H1 (cell line): Measurements from ENCODE around the gene EDEM1. TPM values are rescaled to one million over a fixed set of nuclear protein-coding genes. Genes with fewer than 3 reads are reported as not detected.

Source experiments
- CTCF ChIA-PET: fragments of 300-600 bp; sonication (Branson Sonifier 250); formaldehyde crosslinking; loops from one replicate; lab custom pipeline; 2021; ENCODE audit not compliant: partially characterized antibody; lab: Charles Lee
- POLR2A ChIA-PET: fragments of 300-600 bp; sonication (Branson Sonifier 250); formaldehyde crosslinking; loops from one replicate; lab custom pipeline; 2021; ENCODE audit warnings: inconsistent platforms; ENCODE audit not compliant: partially characterized antibody; lab: Charles Lee
- DNase-seq, 2 experiments: peaks; one replicate each; pipeline versions ENCODE4 v3.0.0 to v3.0.0-alpha.2; 2010 to 2022; ENCODE audit warnings: low spot score in 2 of 2, low read depth in 1 of 2, mixed read lengths in 1 of 2
- FAIRE-seq: peaks from 2 replicates; lab custom pipeline; 2011; peaks lifted over from hg19 to GRCh38; lab: Jason Lieb, UNC
- H2AFZ ChIP-seq: 2 replicates; pipeline ENCODE4 v1.8.1; 2012; ENCODE audit warnings: low read length, inconsistent platforms
- H2AK5ac ChIP-seq: 2 replicates; pipeline ENCODE4 v1.6.1; 2013; ENCODE audit warnings: low read depth, low read length
- H2BK120ac ChIP-seq: replicated peaks from 2 replicates; pipeline ENCODE3; 2013; ENCODE audit warnings: low read depth, low read length, inconsistent platforms
- H2BK12ac ChIP-seq: 2 replicates; pipeline ENCODE4 v1.6.1; 2013; ENCODE audit warnings: low read depth, low read length
- H2BK15ac ChIP-seq: 2 replicates; pipeline ENCODE4 v1.6.1; 2013; ENCODE audit warnings: low read length
- H2BK20ac ChIP-seq: 2 replicates; pipeline ENCODE4 v1.6.1; 2013; ENCODE audit warnings: low read length
- H2BK5ac ChIP-seq: 2 replicates; pipeline ENCODE4 v1.6.1; 2013; ENCODE audit warnings: low read depth, low read length
- H3K14ac ChIP-seq: 2 replicates; pipeline ENCODE4 v1.6.1; 2013; ENCODE audit warnings: inconsistent platforms; ENCODE audit not compliant: insufficient read length
- H3K18ac ChIP-seq: 2 replicates; pipeline ENCODE4 v1.6.1; 2013; ENCODE audit warnings: low read length; ENCODE audit errors: extremely low read depth
- H3K23ac ChIP-seq: 2 replicates; pipeline ENCODE4 v1.6.1; 2013; ENCODE audit warnings: inconsistent platforms; ENCODE audit not compliant: insufficient read length
- H3K23me2 ChIP-seq: 2 replicates; pipeline ENCODE4 v1.6.1; 2013; ENCODE audit warnings: low read depth, low read length
- H3K27ac ChIP-seq: 2 replicates; pipeline ENCODE4 v1.6.1; 2011; ENCODE audit warnings: low read depth, low read length, inconsistent platforms
- H3K27me3 ChIP-seq, 4 experiments: replicated peaks in 1 of 4; 1 replicate in 1 of 4; 2 replicates in 3 of 4; pipeline versions ENCODE4 v1.6.1 to v1.8.1; 2011 to 2013; ENCODE audit warnings: low read length in 3 of 4, mild to moderate bottlenecking in 3 of 4, inconsistent platforms in 2 of 4, mixed read lengths in 2 of 4, moderate library complexity in 1 of 4; ENCODE audit not compliant: control insufficient read depth in 3 of 4, insufficient read depth in 3 of 4; ENCODE audit errors: extremely low read depth in 1 of 4
- H3K36me3 ChIP-seq, 4 experiments: 2 replicates each; pipeline versions ENCODE4 v1.6.1 to v1.8.1; 2011 to 2013; ENCODE audit warnings: mild to moderate bottlenecking in 4 of 4, low read length in 3 of 4, moderate library complexity in 2 of 4, control low read depth in 1 of 4, inconsistent platforms in 1 of 4; ENCODE audit not compliant: insufficient read depth in 4 of 4, control insufficient read depth in 2 of 4
- H3K4ac ChIP-seq: replicated peaks from 2 replicates; pipeline ENCODE3; 2013; ENCODE audit warnings: low read length, low read depth, mixed read lengths, inconsistent platforms; ENCODE audit not compliant: insufficient read length
- H3K4me1 ChIP-seq, 4 experiments: replicated peaks in 1 of 4; 1 replicate in 1 of 4; 2 replicates in 3 of 4; pipeline versions ENCODE4 v1.6.1 to v1.8.1; 2011 to 2013; ENCODE audit warnings: low read length in 3 of 4, inconsistent platforms in 2 of 4, mixed read lengths in 1 of 4; ENCODE audit not compliant: insufficient read depth in 4 of 4, control insufficient read depth in 3 of 4
- H3K4me2 ChIP-seq, 2 experiments: 2 replicates each; pipeline versions ENCODE4 v1.6.1 to v1.8.1; 2011 to 2013; ENCODE audit warnings: low read depth in 2 of 2, low read length in 2 of 2, control low read depth in 1 of 2, inconsistent platforms in 1 of 2, mild to moderate bottlenecking in 1 of 2; ENCODE audit not compliant: insufficient read depth in 1 of 2
- H3K4me3 ChIP-seq, 4 experiments: fragments of 200-600, 300-600 bp in 1 of 4; sonication (generic), shearing (Covaris generic), sonication (Bioruptor Twin) in 1 of 4; 2 replicates each; pipeline versions ENCODE4 v1.5.1 to v1.8.1; 2011 to 2016; ENCODE audit warnings: low read length in 4 of 4, low read depth in 3 of 4, control low read depth in 2 of 4, inconsistent platforms in 2 of 4, mild to moderate bottlenecking in 2 of 4, mixed read lengths in 1 of 4, moderate library complexity in 1 of 4; ENCODE audit not compliant: insufficient read depth in 2 of 4; ENCODE audit errors: extremely low read depth in 1 of 4
- H3K56ac ChIP-seq: replicated peaks from 2 replicates; pipeline ENCODE3; 2013; ENCODE audit warnings: low read depth, mild to moderate bottlenecking, mixed read lengths, low read length, inconsistent platforms; ENCODE audit not compliant: insufficient read length
- H3K79me1 ChIP-seq: 2 replicates; pipeline ENCODE4 v1.6.1; 2013; ENCODE audit warnings: low read depth, low read length, control low read depth
- H3K79me2 ChIP-seq, 2 experiments: 2 replicates each; pipeline versions ENCODE4 v1.6.1 to v1.8.1; 2012 to 2013; ENCODE audit warnings: low read length in 2 of 2, mild to moderate bottlenecking in 2 of 2, inconsistent platforms in 1 of 2; ENCODE audit not compliant: insufficient read depth in 2 of 2, control insufficient read depth in 1 of 2
- H3K9ac ChIP-seq, 4 experiments: replicated peaks in 1 of 4; 1 replicate in 1 of 4; 2 replicates in 3 of 4; pipeline versions ENCODE4 v1.6.1 to v1.8.1; 2011 to 2013; ENCODE audit warnings: low read depth in 3 of 4, low read length in 3 of 4, control low read depth in 2 of 4, mild to moderate bottlenecking in 2 of 4, moderate library complexity in 2 of 4, inconsistent platforms in 1 of 4; ENCODE audit errors: extremely low read depth in 1 of 4
- H3K9me3 ChIP-seq, 2 experiments: 2 replicates each; pipeline versions ENCODE4 v1.6.1 to v1.8.1; 2012 to 2013; ENCODE audit warnings: mild to moderate bottlenecking in 2 of 2, moderate library complexity in 2 of 2, control low read depth in 1 of 2, inconsistent platforms in 1 of 2, low read depth in 1 of 2, low read length in 1 of 2, mixed read lengths in 1 of 2; ENCODE audit not compliant: insufficient read depth in 2 of 2
- H4K20me1 ChIP-seq, 2 experiments: replicated peaks in 1 of 2; 2 replicates each; pipeline versions ENCODE3 to v1.8.1; 2011 to 2013; ENCODE audit warnings: inconsistent platforms in 2 of 2, low read length in 2 of 2, mild to moderate bottlenecking in 1 of 2; ENCODE audit not compliant: insufficient read depth in 2 of 2, control insufficient read depth in 1 of 2
- H4K5ac ChIP-seq: 2 replicates; pipeline ENCODE4 v1.6.1; 2013; ENCODE audit warnings: low read length, low read depth, mixed read lengths, inconsistent platforms; ENCODE audit not compliant: insufficient read length
- H4K8ac ChIP-seq: 2 replicates; pipeline ENCODE4 v1.8.0; 2013; ENCODE audit warnings: mild to moderate bottlenecking, moderate library complexity, low read length, inconsistent platforms; ENCODE audit not compliant: insufficient read depth; ENCODE audit errors: extremely low read depth
- H4K91ac ChIP-seq: replicated peaks from 2 replicates; pipeline ENCODE3; 2013; ENCODE audit warnings: low read length, mixed read lengths, inconsistent platforms; ENCODE audit not compliant: insufficient read length
- ATF3 ChIP-seq: IDR thresholded peaks from 2 replicates; pipeline ENCODE4 v1.6.1; 2011; ENCODE audit warnings: low read depth, mild to moderate bottlenecking, low read length; ENCODE audit not compliant: insufficient read depth
- CBX5 ChIP-seq: fragments of 300-800, 300-1000 bp; sonication (generic); IDR thresholded peaks from 2 replicates; pipeline ENCODE4 v1.7.1; 2016; ENCODE audit warnings: antibody characterized with exemption, low read length, low read depth
- CEBPB ChIP-seq: IDR thresholded peaks from 2 replicates; pipeline ENCODE4 v1.6.1; 2012; ENCODE audit warnings: low read depth, low read length
- HDAC6 ChIP-seq: IDR thresholded peaks from one replicate; pipeline ENCODE4 v1.7.1; 2012; ENCODE audit warnings: low read depth, mild to moderate bottlenecking, inconsistent platforms, low read length, moderate library complexity
- MAFK ChIP-seq: IDR thresholded peaks from 2 replicates; pipeline ENCODE4 v1.6.1; 2012; ENCODE audit warnings: low read depth, mild to moderate bottlenecking, improper control_type of control experiment, low read length
- MAX ChIP-seq: IDR thresholded peaks from 2 replicates; pipeline ENCODE4 v1.6.1; 2012; ENCODE audit warnings: inconsistent platforms
- NRF1 ChIP-seq: IDR thresholded peaks from 2 replicates; pipeline ENCODE4 v1.6.1; 2011; ENCODE audit warnings: mild to moderate bottlenecking, low read depth, low read length, improper control_type of control experiment
- POLR2A ChIP-seq, 2 experiments: IDR thresholded peaks; 1 replicate in 1 of 2; 2 replicates in 1 of 2; pipeline ENCODE4 v1.6.1; 2011; ENCODE audit warnings: low read depth in 2 of 2, low read length in 2 of 2, mild to moderate bottlenecking in 2 of 2; ENCODE audit errors: control extremely low read depth in 1 of 2
- RFX5 ChIP-seq: IDR thresholded peaks from 2 replicates; pipeline ENCODE4 v1.6.1; 2011; ENCODE audit warnings: low read depth, low read length, improper control_type of control experiment, borderline replicate concordance
- SIN3A ChIP-seq, 2 experiments: IDR thresholded peaks in 1 of 2; conservative IDR thresholded peaks in 1 of 2; 2 replicates each; pipeline ENCODE4 v1.6.1; 2011 to 2012; ENCODE audit warnings: low read length in 2 of 2, improper control_type of control experiment in 1 of 2, low read depth in 1 of 2, mild to moderate bottlenecking in 1 of 2
- SP4 ChIP-seq: IDR thresholded peaks from 2 replicates; pipeline ENCODE4 v1.6.1; 2012; ENCODE audit warnings: low read length, inconsistent platforms
- TAF7 ChIP-seq: optimal IDR thresholded peaks from 2 replicates; pipeline ENCODE3; 2011; ENCODE audit warnings: low read depth, mild to moderate bottlenecking, inconsistent platforms, low read length, moderate library complexity, borderline replicate concordance
- TCF12 ChIP-seq: IDR thresholded peaks from 2 replicates; pipeline ENCODE4 v1.6.1; 2011; ENCODE audit warnings: low read depth, mild to moderate bottlenecking, low read length
- WGBS, 2 experiments: shearing (Covaris generic) in 1 of 2; methylation state at CpG; one replicate each; pipeline versions ENCODE4 v1.1.6 to v1.1.7; 2013 to 2015; ENCODE audit warnings: low lambda C conversion rate in 2 of 2, mixed read lengths in 2 of 2, inconsistent platforms in 1 of 2, low coverage in 1 of 2, missing lambda C conversion rate in 1 of 2; ENCODE audit not compliant: insufficient replicate concordance in 2 of 2, insufficient coverage in 1 of 2, insufficient read length in 1 of 2; ENCODE audit errors: extremely low coverage in 1 of 2, missing lambda C conversion rate in 1 of 2; 5-methylcytosine and 5-hydroxymethylcytosine counted together
- polyA plus RNA-seq, 7 experiments: library from polyadenylated mRNA; depleted of rRNA in 3 of 7; stranded (reverse) in 5 of 7; unstranded in 2 of 7; fragments of >200 nt in 5 of 7; fragments of 200-250 nt in 2 of 7; gene quantifications; 1 replicate in 5 of 7; 2 replicates in 1 of 7; 4 replicates in 1 of 7; pipeline versions ENCODE4 v1.2.1 to v1.2.3, GENCODE V29; 2011 to 2013; ENCODE audit warnings: missing spikeins in 2 of 7, mixed read lengths in 2 of 7
- total RNA-seq: library from RNA; stranded (reverse); fragmentation: NEBNext Ultra II Directional; extraction: Animal tissue kit (Norgen Biotek cat#: 25700); gene quantifications from 2 replicates; pipeline ENCODE4 v1.2.1, GENCODE V29; 2021

EDEM1 gene
- total and polyA plus RNA-seq, 2 of the 8 experiments (the other 6 are each of a cell fraction or from before 2014, with no cell fraction given) = 4.8 to 16.4 TPM

- 0 out of 7 replicates have a peak, but pooled peaks cover 0 to 3% (median 0%) of the 10 kb centered on the region in 4 experiments for H3K27me3 ChIP-seq
- no peak for TF ChIP-seq POLR2A (IDR thresholded peaks at IDR 0.05; ENCODE audit: control extremely low read depth in 1 of 2, low read depth in 2 of 2, low read length in 2 of 2)
- TF ChIP-seq CBX5 = no peak
- no peak for TF ChIP-seq MAX
- no peak for TF ChIP-seq RFX5
- no peak for TF ChIP-seq HDAC6
- no peak for TF ChIP-seq ATF3
- TF ChIP-seq NRF1 = no peak
- TF ChIP-seq SP4 = no peak
- TF ChIP-seq TCF12 = no peak
- no peak for TF ChIP-seq CEBPB
- TF ChIP-seq MAFK = no peak
- TF ChIP-seq SIN3A (conservative IDR thresholded peaks at IDR 0.05 in 1 of 2, IDR thresholded peaks at IDR 0.05 in 1 of 2; ENCODE audit: low read depth in 1 of 2, low read length in 2 of 2) = no peak
- TF ChIP-seq TAF7 = no peak
- H3K9me3 ChIP-seq = no peaks in the 10 kb centered on the region
- H4K5ac ChIP-seq = no peak overlapping the region
- CTCF ChIA-PET = interaction anchor here (1.0 to 1.4 kb wide), 3 partner anchors 32 to 57 kb away, joined by 3 read pairs; no protein-coding TSS in a partner anchor
- no peak overlapping the region for H3K14ac ChIP-seq
- no peak overlapping the region for H3K27ac ChIP-seq
- H3K23me2 ChIP-seq = no peaks in the 10 kb centered on the region
- H2AFZ ChIP-seq = no peak overlapping the region
- no peak for DNase-seq
- no peaks in the 10 kb centered on the region; a peak in 2 of 7 replicates for H3K4me1 ChIP-seq
- H3K23ac ChIP-seq = no peak overlapping the region
- H4K91ac ChIP-seq = no peak overlapping the region
- no peak overlapping the region for H3K18ac ChIP-seq
- no peak overlapping the region for H2BK12ac ChIP-seq
- H2BK20ac ChIP-seq = no peak overlapping the region
- H3K36me3 ChIP-seq = peaks cover 0 to 9% (median 4%) of the 10 kb centered on the region in 4 experiments; a peak in 4 of 8 replicates
- H3K4me3 ChIP-seq = no peak overlapping the region
- H3K4ac ChIP-seq = no peak overlapping the region
- no peaks in the 10 kb centered on the region for H3K79me2 ChIP-seq
- no peak overlapping the region for H3K9ac ChIP-seq
- H3K79me1 ChIP-seq = no peaks in the 10 kb centered on the region
- FAIRE-seq = no peak
- POLR2A ChIA-PET = interaction anchor here (0.7 kb wide), 1 partner anchor 15 kb away, joined by 4 read pairs; no protein-coding TSS in a partner anchor
- H4K8ac ChIP-seq = no peak overlapping the region
- no peak overlapping the region for H2AK5ac ChIP-seq
- H2BK15ac ChIP-seq = no peak overlapping the region
- WGBS, 2 experiments = 97% methylated on average over 2 of the region's 2 CpGs; no CpG with 5 or more reads in 1 of the 2 experiments
- H2BK5ac ChIP-seq = no peak overlapping the region
- H3K56ac ChIP-seq = no peak overlapping the region
- no peak overlapping the region for H3K4me2 ChIP-seq
- no peak overlapping the region for H2BK120ac ChIP-seq
- peaks cover 2% of the 10 kb centered on the region in 2 experiments for H4K20me1 ChIP-seq
Measured at GRCh38 chr3:5181469-5182141, 5.9 kb upstream of the EDEM1 start.
